Loucy (cell line): Measurements from ENCODE around the gene TMEM11.

Source experiments
- H2AFZ ChIP-seq: fragments of 200-600 bp; sonication (generic); 2 replicates; pipeline ENCODE4 v1.6.0; 2016; ENCODE audit warnings: antibody characterized with exemption, mild to moderate bottlenecking, low read length, moderate library complexity
- H3F3A ChIP-seq: fragments of 200-600 bp; 2 replicates; pipeline ENCODE4 v1.6.0; 2016; ENCODE audit warnings: antibody characterized with exemption, low read depth, mild to moderate bottlenecking
- H3K27me3 ChIP-seq: fragments of 200-600 bp; sonication (generic); 2 replicates; pipeline ENCODE4 v1.6.1; 2014; ENCODE audit warnings: low read length, mild to moderate bottlenecking; ENCODE audit not compliant: insufficient read depth, poor library complexity, severe bottlenecking
- H3K36me3 ChIP-seq: fragments of 200-600 bp; sonication (generic); 2 replicates; pipeline ENCODE4 v1.6.1; 2016; ENCODE audit warnings: low read length; ENCODE audit not compliant: insufficient read depth
- H3K4me1 ChIP-seq: fragments of 200-600 bp; sonication (generic); 2 replicates; pipeline ENCODE4 v1.5.1; 2014; ENCODE audit warnings: low read length, mild to moderate bottlenecking; ENCODE audit not compliant: insufficient read depth, poor library complexity, severe bottlenecking
- H3K4me2 ChIP-seq: fragments of 200-600 bp; sonication (generic); 2 replicates; pipeline ENCODE4 v1.6.0; 2014; ENCODE audit warnings: antibody characterized with exemption, low read length, low read depth, mild to moderate bottlenecking; ENCODE audit not compliant: poor library complexity, severe bottlenecking
- H3K4me3 ChIP-seq: fragments of 200-600 bp; sonication (generic); 2 replicates; pipeline ENCODE4 v1.5.1; 2014; ENCODE audit warnings: low read length, mild to moderate bottlenecking, mixed read lengths; ENCODE audit not compliant: poor library complexity, severe bottlenecking
- H3K79me2 ChIP-seq: fragments of 200-600 bp; sonication (generic); 2 replicates; pipeline ENCODE4 v1.6.1; 2014; ENCODE audit warnings: low read length; ENCODE audit not compliant: insufficient read depth
- H3K9ac ChIP-seq: fragments of 200-600 bp; sonication (generic); 2 replicates; pipeline ENCODE4 v1.6.0; 2014; ENCODE audit warnings: mild to moderate bottlenecking, low read depth, low read length, moderate library complexity; ENCODE audit not compliant: poor library complexity, severe bottlenecking
- H3K9me2 ChIP-seq: fragments of 200-600 bp; sonication (generic); replicated peaks from 2 replicates; pipeline ENCODE4 v1.6.1; 2016; ENCODE audit warnings: low read depth, low read length, mixed read lengths
- H3K9me3 ChIP-seq: fragments of 200-600 bp; sonication (generic); 2 replicates; pipeline ENCODE4 v1.6.1; 2014; ENCODE audit warnings: mild to moderate bottlenecking, antibody characterized with exemption, low read length, low read depth; ENCODE audit not compliant: insufficient read depth
- H4K20me1 ChIP-seq: fragments of 200-600 bp; sonication (generic); 2 replicates; pipeline ENCODE4 v1.6.0; 2014; ENCODE audit warnings: antibody characterized with exemption, low read length, mild to moderate bottlenecking; ENCODE audit not compliant: insufficient read depth, poor library complexity, severe bottlenecking
- CTCF ChIP-seq: fragments of 200-600 bp; sonication (generic); conservative IDR thresholded peaks from 2 replicates; pipeline ENCODE4 v1.5.1; 2014; ENCODE audit warnings: mild to moderate bottlenecking, antibody characterized with exemption, low read length
- EZH2phosphoT487 ChIP-seq: fragments of 200-600 bp; IDR thresholded peaks from 2 replicates; pipeline ENCODE4 v1.6.1; 2018; ENCODE audit warnings: antibody characterized with exemption, mild to moderate bottlenecking, moderate library complexity, borderline replicate concordance

TMEM11 gene

GRCh38 chr17:21252289-21252795 is 38.4 kb upstream of the TMEM11 start:
- Histone ChIP-seq H3K4me1 (peaks cover 9% of the 10 kb centered on the region), H3K9me2 (no peaks in the 10 kb centered on the region), H3K4me2 (peak overlapping the region; percentile 83), H3K9me3 (no peaks in the 10 kb centered on the region), H4K20me1 (peaks cover 3% of the 10 kb centered on the region), H2AFZ (no peak overlapping the region), H3K27me3 (no peaks in the 10 kb centered on the region), H3K9ac (peak overlapping the region; percentile 52), H3F3A (no peaks in the 10 kb centered on the region), H3K4me3 (peak overlapping the region; percentile 72), H3K36me3 (no peaks in the 10 kb centered on the region), H3K79me2 (no peaks in the 10 kb centered on the region)
- no peak for TF ChIP-seq CTCF
- TF ChIP-seq EZH2phosphoT487 = no peak

GRCh38 chr17:21251337-21252010 is 37.5 kb upstream of the TMEM11 start:
- peaks cover 9% of the 10 kb centered on the region for H3K4me1 ChIP-seq
- no peak overlapping the region for H3K9ac ChIP-seq
- no peaks in the 10 kb centered on the region for H3K9me2 ChIP-seq
- H3K4me3 ChIP-seq = no peak overlapping the region
- TF ChIP-seq EZH2phosphoT487 (no peak), CTCF (no peak)
- H3K4me2 ChIP-seq = peak overlapping the region; percentile 83
- peaks cover 3% of the 10 kb centered on the region for H4K20me1 ChIP-seq
- no peaks in the 10 kb centered on the region for H3K9me3 ChIP-seq
- H2AFZ ChIP-seq = no peak overlapping the region
- H3K36me3 ChIP-seq = no peaks in the 10 kb centered on the region
- H3K79me2 ChIP-seq = no peaks in the 10 kb centered on the region
- H3K27me3 ChIP-seq = no peaks in the 10 kb centered on the region
- H3F3A ChIP-seq = no peaks in the 10 kb centered on the region

GRCh38 chr17:21250854-21251253 is 36.9 kb upstream of the TMEM11 start:
- H3K9me3 ChIP-seq = no peaks in the 10 kb centered on the region
- no peak overlapping the region for H3K4me2 ChIP-seq
- H2AFZ ChIP-seq = no peak overlapping the region
- H3F3A ChIP-seq = no peaks in the 10 kb centered on the region
- H4K20me1 ChIP-seq = peaks cover 3% of the 10 kb centered on the region
- no peaks in the 10 kb centered on the region for H3K36me3 ChIP-seq
- H3K4me3 ChIP-seq = no peak overlapping the region
- H3K9ac ChIP-seq = no peak overlapping the region
- H3K27me3 ChIP-seq = no peaks in the 10 kb centered on the region
- peaks cover 9% of the 10 kb centered on the region for H3K4me1 ChIP-seq
- TF ChIP-seq EZH2phosphoT487 = no peak
- no peak for TF ChIP-seq CTCF
- H3K9me2 ChIP-seq = no peaks in the 10 kb centered on the region
- no peaks in the 10 kb centered on the region for H3K79me2 ChIP-seq
